GM12872 (cell line): ENCODE data around the gene CGNL1.

Experiments
- TF ChIP-seq, protein P1 (sequence below): IDR thresholded peaks from 3 replicates; pipeline ENCODE4 v1.5.1; 2011; ENCODE audit warnings: low read depth, mild to moderate bottlenecking, low read length, moderate library complexity; ENCODE audit not compliant: insufficient read depth

The CGNL1 gene

DNA sequence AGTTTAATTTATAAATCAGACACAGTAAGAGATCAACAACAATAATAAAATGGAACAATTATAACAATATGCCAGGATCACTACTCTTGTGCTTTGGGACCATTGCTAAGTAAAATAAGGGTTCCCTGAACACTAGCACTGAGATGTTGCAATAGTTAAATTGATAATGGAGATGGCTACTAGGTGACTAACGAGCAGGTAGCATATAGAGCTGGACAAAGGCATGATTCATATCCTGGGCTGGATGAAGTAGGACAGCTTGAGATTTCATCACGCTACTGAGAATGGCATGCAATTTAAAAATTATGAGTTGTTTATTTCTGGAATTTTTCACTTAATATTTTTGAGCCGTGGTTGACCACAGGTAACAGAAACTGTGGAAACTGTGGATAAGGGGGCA is 194.7 kb downstream of the CGNL1 start:
- TF ChIP-seq, protein P1, sequence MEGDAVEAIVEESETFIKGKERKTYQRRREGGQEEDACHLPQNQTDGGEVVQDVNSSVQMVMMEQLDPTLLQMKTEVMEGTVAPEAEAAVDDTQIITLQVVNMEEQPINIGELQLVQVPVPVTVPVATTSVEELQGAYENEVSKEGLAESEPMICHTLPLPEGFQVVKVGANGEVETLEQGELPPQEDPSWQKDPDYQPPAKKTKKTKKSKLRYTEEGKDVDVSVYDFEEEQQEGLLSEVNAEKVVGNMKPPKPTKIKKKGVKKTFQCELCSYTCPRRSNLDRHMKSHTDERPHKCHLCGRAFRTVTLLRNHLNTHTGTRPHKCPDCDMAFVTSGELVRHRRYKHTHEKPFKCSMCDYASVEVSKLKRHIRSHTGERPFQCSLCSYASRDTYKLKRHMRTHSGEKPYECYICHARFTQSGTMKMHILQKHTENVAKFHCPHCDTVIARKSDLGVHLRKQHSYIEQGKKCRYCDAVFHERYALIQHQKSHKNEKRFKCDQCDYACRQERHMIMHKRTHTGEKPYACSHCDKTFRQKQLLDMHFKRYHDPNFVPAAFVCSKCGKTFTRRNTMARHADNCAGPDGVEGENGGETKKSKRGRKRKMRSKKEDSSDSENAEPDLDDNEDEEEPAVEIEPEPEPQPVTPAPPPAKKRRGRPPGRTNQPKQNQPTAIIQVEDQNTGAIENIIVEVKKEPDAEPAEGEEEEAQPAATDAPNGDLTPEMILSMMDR = no peak

GRCh38 chr15:57571725-57572124 is 195.4 kb downstream of the CGNL1 start:
- TF ChIP-seq, protein P1 = no peak

GRCh38 chr15:57572468-57572867 is 196.2 kb downstream of the CGNL1 start:
- TF ChIP-seq, protein P1 = no peak

DNA sequence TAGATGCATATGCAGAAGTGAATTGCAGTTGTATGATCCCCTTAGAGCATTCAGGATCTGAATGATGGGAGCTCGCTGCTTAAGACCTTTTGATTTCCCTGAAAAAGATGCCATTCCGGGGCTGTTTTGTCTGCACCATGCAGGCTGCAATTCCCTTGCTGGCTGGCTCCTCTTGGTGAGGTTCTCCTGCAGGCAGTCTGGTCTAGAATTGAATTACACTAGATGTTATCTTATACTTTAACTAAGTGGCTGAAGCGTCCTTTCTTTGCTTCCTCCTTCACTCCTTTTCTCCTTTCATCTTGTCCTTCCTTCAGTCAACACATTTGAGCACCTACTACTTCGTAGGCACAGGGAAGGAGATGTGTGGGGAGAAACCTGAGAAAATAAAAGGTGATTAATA is 196.8 kb downstream of the CGNL1 start:
- TF ChIP-seq, protein P1 = no peak

GRCh38 chr15:57575363-57575762 is 199.1 kb downstream of the CGNL1 start:
- TF ChIP-seq, protein P1 = no peak

DNA sequence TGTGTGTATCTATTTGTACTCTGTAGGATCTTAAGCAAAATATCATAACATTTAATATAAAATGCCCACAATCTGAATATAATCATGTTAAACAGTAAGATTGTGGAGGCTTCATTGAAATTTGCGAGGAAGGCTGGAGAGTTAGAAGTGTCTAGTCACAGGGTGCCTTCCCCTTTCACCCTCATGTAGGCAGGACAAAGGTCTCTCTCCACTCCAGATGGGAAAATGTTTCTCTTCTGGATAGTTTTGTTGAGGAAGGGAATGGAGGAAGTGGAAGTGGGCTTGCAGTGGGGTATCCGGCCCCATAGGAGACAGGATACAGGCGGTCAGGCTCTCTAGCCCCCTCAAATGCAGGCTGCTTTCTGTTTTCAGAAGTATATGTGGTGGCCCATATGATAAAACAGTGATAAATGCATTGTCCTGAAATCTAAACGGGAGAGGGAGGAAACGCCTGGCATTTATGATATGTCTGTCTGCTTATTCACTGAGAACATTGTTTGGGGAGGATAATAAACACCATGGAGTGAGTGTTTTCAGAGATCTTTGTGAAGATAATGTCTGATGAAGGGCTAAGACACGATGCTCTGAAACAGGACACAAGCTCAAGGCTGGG is 202.1 kb downstream of the CGNL1 start:
- TF ChIP-seq, protein P1 = no peak

DNA sequence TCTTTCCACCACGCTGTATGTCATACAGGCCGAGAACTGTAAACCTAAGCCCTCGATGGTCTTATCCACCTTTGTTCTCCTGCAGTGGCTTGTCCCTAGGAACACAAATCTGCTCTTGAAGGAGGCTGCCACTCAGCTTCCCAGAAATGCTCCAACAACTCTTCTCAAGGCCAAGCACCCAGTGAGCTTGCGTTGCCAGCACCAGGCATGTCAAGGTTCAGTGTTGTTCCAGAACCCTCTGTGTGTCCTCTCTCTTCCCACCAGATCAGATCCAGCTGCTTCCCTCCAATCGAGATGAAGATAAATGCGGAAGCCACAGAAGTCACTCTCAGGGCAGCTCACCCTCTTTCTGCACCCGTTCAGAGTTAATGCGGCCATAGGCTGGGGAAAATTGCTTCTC is 204.1 kb downstream of the CGNL1 start:
- TF ChIP-seq, protein P1 = no peak
